Epithelial cell of esophagus (primary cell): Measurements from ENCODE around the gene SREK1.
"Not testable (repeated sequence)": the region's sequence is repeated elsewhere in the genome, so short reads cannot be mapped to it uniquely, and the experiment has no call there.

Source experiments
- DNase-seq: peaks from one replicate; pipeline ENCODE4 v3.0.0; 2010; ENCODE audit warnings: low read depth
- H3K4me3 ChIP-seq: 2 replicates; pipeline ENCODE4 v1.5.1; 2011; ENCODE audit warnings: mild to moderate bottlenecking, low read length, control low read depth
- TF ChIP-seq, protein P1 (sequence below): IDR thresholded peaks from 2 replicates; pipeline ENCODE4 v1.5.1; 2011; ENCODE audit warnings: low read depth, mild to moderate bottlenecking, low read length, control low read depth, inconsistent platforms; ENCODE audit not compliant: insufficient read depth; ENCODE audit errors: missing control alignments

The SREK1 gene

DNA sequence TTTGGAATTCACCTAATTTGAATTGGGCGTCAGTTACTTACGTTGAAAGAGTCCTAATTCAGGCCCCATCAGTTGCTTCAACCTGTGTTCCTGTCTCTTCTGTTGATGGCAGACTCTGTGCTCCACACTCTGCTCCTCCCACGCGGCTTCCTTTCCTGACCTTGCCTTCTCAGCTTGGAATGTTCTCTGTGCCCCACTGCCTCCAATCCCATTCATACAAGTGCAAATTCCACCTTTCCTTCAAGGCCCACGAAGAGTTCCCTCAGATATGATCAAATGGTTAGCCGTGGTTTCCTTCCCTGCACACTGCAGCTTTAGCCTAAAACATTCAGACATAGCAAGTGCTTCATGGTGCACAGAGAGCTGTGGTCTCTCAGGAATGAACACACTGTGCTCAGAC, 65.7 kb downstream of the SREK1 start:
- no peak for DNase-seq
- H3K4me3 ChIP-seq: no peak overlapping the region
- TF ChIP-seq, protein P1, sequence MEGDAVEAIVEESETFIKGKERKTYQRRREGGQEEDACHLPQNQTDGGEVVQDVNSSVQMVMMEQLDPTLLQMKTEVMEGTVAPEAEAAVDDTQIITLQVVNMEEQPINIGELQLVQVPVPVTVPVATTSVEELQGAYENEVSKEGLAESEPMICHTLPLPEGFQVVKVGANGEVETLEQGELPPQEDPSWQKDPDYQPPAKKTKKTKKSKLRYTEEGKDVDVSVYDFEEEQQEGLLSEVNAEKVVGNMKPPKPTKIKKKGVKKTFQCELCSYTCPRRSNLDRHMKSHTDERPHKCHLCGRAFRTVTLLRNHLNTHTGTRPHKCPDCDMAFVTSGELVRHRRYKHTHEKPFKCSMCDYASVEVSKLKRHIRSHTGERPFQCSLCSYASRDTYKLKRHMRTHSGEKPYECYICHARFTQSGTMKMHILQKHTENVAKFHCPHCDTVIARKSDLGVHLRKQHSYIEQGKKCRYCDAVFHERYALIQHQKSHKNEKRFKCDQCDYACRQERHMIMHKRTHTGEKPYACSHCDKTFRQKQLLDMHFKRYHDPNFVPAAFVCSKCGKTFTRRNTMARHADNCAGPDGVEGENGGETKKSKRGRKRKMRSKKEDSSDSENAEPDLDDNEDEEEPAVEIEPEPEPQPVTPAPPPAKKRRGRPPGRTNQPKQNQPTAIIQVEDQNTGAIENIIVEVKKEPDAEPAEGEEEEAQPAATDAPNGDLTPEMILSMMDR: no peak

DNA sequence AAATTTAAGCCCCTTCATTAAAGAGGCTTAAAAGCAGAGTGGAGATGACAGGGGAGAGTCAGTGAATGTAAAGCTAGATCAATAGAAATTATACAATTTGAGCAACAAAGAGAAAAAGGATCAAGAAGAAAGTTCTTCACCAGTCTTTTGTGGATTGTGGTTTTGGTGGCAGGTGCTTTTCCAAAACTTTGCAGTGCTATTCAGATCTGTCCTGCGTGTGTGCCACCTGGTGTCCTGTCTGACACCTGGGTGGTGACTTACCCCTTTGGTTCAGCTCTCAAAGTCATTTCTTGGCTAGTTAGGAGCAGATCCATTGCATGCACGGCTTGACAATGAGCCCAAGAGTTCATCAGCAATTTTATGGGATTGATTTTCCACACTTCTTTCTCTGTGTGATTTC, 69.4 kb downstream of the SREK1 start:
- H3K4me3 ChIP-seq: no peak overlapping the region
- TF ChIP-seq, protein P1: no peak
- no peak for DNase-seq

DNA sequence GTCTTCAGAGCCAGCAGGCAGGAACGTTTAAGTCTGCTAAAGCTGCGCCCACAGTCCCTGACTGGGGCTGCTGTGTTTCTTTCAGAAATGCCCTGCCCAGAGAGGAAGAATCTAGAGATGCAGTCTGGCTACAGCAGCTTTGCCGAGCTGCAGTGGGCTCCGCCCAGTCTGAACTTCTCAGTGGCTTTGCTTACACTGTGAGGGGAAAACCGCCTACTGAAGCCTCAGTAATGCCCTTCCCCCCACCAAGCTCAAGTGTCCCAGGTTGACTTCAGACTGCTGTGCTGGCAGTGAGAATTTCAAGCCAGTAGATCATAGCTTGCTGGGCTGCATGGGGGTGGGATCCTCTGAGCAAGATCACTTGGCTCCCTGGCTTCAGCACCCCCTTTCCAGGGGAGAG, 78.4 kb downstream of the SREK1 start:
- no peak for DNase-seq
- H3K4me3 ChIP-seq: no peak overlapping the region
- TF ChIP-seq, protein P1: no peak

DNA sequence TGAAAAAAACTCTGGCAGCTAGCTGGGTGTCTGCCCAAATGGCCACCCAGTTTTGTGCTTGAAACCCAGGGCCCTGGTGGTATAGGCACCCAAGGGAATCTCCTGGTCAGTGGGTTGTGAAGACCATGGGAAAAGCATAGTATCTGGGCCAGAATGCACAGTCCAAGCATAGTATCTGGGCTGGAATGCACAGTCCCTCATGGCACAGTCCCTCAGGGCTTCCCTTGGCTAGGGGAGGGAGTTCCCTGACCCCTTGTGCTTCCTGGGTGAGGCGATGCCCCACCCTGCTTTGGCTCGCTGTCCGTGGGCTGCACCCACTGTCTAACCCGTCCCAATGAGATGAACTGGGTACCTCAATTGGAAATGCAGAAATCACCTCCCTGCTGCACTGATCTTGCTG, 78.8 kb downstream of the SREK1 start:
- not testable (repeated sequence) for DNase-seq

DNA sequence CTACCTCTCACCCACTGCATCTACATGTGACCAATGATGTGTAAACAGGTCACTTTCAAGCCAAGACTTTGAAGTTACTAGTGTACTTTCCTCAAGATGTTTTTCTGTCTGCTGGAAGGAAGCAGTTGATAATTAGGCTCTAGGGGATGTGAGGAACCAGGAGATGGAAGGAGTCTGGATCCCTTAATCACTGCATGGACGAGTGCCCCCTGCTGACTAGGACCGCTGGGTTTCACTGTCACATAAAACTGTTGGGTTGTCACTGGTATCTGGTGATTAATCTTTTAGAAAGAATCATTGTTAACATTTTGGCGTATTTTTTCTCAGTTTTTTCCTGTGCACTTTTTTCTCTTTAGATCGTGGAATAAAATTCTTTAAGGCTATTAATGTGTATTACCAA, 79.5 kb downstream of the SREK1 start:
- TF ChIP-seq, protein P1: peak; percentile 18
- H3K4me3 ChIP-seq: no peak overlapping the region
- peak; percentile 20 for DNase-seq

More for the DNA sequence above, 78.8 kb downstream of the SREK1 start:
- H3K4me3 ChIP-seq: not testable (repeated sequence)

DNA sequence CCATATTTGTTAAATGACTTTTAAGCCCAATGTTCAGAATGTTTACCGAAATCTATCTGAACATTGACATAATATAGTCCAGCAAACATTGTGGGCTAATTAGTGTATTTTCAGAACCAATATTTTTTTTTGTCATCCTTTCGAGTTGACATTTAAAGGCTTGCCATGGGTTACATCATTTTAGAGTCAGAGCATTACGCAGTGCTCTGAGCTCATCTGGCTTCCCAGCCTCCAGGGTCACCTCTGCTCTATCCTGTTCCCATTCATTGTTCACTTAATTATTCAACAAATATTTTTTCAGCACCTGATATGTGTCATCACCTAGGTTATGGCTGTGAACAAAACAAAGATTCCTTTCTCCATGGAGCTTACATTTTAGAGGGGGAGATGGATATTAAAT, 80.2 kb downstream of the SREK1 start:
- H3K4me3 ChIP-seq: no peak overlapping the region
- DNase-seq: peak; percentile 41
- TF ChIP-seq, protein P1: no peak

DNA sequence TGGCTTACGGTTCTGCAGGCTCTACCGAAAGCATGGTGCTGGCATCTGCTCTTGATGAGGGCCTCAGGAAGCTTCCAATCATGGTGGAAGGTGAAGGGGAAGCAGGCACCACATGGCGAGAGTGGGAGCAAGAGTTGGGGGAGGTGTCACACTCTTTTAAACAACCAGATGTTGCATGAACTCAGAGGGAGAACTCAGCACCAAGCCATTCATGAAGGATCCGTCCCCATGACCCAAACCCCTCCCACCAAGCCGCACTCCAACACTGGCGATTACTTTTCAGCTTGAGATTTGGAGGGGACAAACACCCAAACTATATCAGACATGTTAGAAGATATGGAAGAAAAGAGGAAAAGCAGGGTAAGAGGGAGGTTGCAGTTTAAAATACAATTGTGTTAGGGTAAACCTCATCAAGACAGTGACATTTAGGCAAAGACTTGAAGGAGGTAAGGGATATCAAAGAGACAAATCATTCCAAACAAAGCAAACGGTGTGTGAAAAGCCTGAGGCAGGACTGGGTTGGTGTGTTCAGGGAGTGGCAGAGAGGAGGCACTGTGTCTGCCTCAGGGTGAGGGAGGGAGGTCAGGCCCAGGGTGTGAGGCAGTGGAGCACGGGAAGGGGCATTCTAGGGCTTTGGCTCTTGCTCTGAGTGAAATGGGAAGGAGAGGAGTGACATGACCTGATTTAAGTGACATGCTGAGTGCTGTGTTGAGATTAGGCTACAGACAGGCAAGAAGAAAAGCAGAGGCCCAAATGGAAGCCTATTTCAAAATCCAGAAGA, 80.9 kb downstream of the SREK1 start:
- no peak for DNase-seq
- TF ChIP-seq, protein P1: no peak
- H3K4me3 ChIP-seq: no peak overlapping the region
